DND-41 (cell line): ENCODE results near the gene OR8B2.

ENCODE experiments used
- EZH2 ChIP-seq: IDR thresholded peaks from 3 replicates; pipeline ENCODE4 v1.6.1; 2012; ENCODE audit warnings: borderline replicate concordance, low read depth, mild to moderate bottlenecking, moderate library complexity, low read length, inconsistent platforms; ENCODE audit not compliant: severe bottlenecking
- TF ChIP-seq, protein P1 (sequence below): IDR thresholded peaks from 2 replicates; pipeline ENCODE4 v1.5.1; 2012; ENCODE audit warnings: borderline replicate concordance, low read length, moderate library complexity, mild to moderate bottlenecking; ENCODE audit not compliant: poor library complexity, severe bottlenecking; ENCODE audit errors: extremely low read depth

- TF ChIP-seq EZH2, result no peak
- TF ChIP-seq, protein P1, sequence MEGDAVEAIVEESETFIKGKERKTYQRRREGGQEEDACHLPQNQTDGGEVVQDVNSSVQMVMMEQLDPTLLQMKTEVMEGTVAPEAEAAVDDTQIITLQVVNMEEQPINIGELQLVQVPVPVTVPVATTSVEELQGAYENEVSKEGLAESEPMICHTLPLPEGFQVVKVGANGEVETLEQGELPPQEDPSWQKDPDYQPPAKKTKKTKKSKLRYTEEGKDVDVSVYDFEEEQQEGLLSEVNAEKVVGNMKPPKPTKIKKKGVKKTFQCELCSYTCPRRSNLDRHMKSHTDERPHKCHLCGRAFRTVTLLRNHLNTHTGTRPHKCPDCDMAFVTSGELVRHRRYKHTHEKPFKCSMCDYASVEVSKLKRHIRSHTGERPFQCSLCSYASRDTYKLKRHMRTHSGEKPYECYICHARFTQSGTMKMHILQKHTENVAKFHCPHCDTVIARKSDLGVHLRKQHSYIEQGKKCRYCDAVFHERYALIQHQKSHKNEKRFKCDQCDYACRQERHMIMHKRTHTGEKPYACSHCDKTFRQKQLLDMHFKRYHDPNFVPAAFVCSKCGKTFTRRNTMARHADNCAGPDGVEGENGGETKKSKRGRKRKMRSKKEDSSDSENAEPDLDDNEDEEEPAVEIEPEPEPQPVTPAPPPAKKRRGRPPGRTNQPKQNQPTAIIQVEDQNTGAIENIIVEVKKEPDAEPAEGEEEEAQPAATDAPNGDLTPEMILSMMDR, result no peak
Measured at GRCh38 chr11:124359566-124359965, 24.7 kb downstream of the OR8B2 start.
